Measurements from ENCODE around the gene SLC49A4. TPM values are rescaled to one million over a fixed set of nuclear protein-coding genes. Genes with fewer than 3 reads are reported as not detected.
A peak's percentile ranks its signal among the peaks of the same experiment; 100 is the strongest.

The SLC49A4 gene
- total RNA-seq, 1 donor: 30.0 TPM

DNA sequence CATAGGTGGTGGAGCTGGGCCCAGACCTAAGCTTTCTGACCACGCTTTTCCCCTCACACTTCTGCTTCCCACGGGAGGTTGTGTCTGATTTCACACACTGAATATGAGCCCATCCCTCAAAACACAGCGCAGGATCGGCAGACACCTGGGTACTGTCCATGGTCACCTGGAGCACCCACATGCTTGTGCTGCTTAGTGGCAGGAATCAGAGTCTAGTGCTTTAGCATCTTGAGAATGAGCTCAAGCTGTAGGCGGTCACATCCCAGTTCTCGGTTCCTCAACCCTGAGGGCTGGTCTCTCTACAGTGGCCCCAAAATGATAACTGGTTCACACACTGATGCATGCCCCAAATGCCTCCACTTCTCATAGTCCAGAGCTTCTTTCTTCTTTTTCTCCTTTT, 121.7 kb downstream of the SLC49A4 start:
- TF ChIP-seq, protein P1, sequence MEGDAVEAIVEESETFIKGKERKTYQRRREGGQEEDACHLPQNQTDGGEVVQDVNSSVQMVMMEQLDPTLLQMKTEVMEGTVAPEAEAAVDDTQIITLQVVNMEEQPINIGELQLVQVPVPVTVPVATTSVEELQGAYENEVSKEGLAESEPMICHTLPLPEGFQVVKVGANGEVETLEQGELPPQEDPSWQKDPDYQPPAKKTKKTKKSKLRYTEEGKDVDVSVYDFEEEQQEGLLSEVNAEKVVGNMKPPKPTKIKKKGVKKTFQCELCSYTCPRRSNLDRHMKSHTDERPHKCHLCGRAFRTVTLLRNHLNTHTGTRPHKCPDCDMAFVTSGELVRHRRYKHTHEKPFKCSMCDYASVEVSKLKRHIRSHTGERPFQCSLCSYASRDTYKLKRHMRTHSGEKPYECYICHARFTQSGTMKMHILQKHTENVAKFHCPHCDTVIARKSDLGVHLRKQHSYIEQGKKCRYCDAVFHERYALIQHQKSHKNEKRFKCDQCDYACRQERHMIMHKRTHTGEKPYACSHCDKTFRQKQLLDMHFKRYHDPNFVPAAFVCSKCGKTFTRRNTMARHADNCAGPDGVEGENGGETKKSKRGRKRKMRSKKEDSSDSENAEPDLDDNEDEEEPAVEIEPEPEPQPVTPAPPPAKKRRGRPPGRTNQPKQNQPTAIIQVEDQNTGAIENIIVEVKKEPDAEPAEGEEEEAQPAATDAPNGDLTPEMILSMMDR (IDR thresholded peaks at IDR 0.05; ENCODE audit: insufficient read depth, low read length): no peak

DNA sequence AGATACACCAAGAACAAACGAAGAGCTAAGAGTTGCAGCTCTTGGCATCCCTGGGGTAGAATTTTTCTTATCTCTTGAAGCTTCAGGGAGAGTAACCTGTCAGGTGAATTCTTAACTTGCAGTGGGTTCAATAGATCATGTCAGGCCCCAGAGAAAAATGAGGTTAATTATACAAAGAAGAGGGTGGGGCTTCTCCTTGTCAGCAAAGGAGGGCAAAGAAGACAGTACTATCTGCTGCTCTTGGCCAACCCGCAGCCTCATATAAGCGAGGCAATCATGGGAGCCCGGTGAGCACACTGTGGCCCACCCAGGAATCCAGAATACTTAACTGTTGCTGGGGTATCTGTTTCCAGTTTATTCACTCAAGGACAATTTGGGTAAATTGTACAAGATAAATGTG, 122.5 kb downstream of the SLC49A4 start:
- TF ChIP-seq, protein P1 (IDR thresholded peaks at IDR 0.05; ENCODE audit: insufficient read depth, low read length): no peak
- H3K4me3 ChIP-seq (ENCODE audit: low read depth, low read length): no peak overlapping the region
- no peak for DNase-seq (ENCODE audit: low read depth)

More for the DNA sequence above, 121.7 kb downstream of the SLC49A4 start:
- no peak overlapping the region for H3K4me3 ChIP-seq (ENCODE audit: low read depth, low read length)
- no peak for DNase-seq (ENCODE audit: low read depth)

DNA sequence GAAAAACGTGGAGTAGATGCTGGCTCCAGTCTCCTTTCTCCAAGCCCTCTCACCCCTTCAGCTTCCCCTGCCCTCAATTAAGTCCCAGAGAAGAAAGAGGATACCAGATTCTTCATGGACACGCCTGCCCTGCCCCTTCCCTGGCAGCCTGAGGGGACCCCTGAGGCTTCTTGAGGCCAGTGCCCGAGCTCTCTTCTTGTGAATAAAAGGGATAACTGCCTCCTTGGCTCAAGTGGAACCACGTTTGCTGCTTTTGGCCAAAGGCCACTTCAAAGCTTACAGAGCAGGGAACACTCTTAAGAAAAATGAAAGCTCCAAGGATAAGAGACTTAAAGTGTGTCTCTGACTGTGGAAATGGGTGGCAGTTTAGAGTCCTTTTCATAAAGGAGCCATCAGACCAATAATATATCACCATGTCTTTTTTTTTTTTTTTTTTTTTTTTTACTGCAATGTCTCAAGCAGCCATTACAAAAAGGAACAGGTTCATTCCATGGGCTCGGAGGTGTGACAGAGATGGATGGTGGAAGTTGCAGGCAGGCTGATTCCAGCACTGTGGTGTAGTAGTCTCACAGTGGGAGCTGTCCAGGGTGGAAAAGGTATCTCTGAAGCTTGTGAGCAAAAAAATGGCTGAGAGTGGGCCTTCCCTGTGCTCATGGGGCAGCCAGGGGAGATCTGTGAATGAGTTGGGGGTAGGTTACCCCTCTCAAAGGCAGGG, 123.9 kb downstream of the SLC49A4 start:
- H3K4me3 ChIP-seq (ENCODE audit: low read depth, low read length): no peak overlapping the region
- TF ChIP-seq, protein P1 (IDR thresholded peaks at IDR 0.05; ENCODE audit: insufficient read depth, low read length): no peak
- DNase-seq (ENCODE audit: low read depth): peak; percentile 37

DNA sequence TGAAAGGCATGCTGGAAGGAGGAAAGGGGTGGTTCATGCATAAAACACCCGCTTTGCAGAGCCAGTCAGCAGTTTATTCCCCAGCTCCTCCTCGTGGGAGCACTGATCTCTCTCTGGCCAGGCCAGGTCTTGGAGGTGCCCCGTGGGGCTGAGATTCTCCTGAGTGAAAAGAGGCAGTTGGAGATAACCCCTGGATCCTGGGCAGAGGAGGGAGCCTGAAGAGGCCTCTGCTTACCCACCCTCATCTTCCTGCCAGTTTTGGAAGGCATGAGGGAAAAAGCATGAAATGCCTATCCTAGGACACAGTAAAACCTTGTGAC, 124.4 kb downstream of the SLC49A4 start:
- no peak for DNase-seq (ENCODE audit: low read depth)
- TF ChIP-seq, protein P1 (IDR thresholded peaks at IDR 0.05; ENCODE audit: insufficient read depth, low read length): no peak
- no peak overlapping the region for H3K4me3 ChIP-seq (ENCODE audit: low read depth, low read length)

DNA sequence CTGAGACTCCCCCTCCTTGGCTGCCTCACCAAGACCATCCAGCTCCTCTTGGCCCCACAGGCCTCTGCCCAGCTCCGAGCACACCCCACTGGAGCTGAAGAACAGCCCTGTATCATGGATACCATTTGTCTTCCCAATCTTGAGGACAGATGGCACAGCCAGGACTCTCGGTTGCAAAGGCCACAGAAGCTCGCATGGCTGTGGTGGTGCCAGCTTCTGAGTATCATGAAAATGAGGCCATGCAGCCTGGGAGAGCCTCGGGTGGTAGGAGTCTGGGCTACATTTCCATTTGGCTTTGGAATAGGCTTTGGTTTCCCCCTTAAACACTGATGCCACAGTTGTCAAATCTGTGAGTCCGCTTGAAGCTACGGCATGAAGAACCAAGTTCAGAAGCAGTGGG, 126.1 kb downstream of the SLC49A4 start:
- TF ChIP-seq, protein P1 (IDR thresholded peaks at IDR 0.05; ENCODE audit: insufficient read depth, low read length): no peak
- no peak for DNase-seq (ENCODE audit: low read depth)
- no peak overlapping the region for H3K4me3 ChIP-seq (ENCODE audit: low read depth, low read length)

DNA sequence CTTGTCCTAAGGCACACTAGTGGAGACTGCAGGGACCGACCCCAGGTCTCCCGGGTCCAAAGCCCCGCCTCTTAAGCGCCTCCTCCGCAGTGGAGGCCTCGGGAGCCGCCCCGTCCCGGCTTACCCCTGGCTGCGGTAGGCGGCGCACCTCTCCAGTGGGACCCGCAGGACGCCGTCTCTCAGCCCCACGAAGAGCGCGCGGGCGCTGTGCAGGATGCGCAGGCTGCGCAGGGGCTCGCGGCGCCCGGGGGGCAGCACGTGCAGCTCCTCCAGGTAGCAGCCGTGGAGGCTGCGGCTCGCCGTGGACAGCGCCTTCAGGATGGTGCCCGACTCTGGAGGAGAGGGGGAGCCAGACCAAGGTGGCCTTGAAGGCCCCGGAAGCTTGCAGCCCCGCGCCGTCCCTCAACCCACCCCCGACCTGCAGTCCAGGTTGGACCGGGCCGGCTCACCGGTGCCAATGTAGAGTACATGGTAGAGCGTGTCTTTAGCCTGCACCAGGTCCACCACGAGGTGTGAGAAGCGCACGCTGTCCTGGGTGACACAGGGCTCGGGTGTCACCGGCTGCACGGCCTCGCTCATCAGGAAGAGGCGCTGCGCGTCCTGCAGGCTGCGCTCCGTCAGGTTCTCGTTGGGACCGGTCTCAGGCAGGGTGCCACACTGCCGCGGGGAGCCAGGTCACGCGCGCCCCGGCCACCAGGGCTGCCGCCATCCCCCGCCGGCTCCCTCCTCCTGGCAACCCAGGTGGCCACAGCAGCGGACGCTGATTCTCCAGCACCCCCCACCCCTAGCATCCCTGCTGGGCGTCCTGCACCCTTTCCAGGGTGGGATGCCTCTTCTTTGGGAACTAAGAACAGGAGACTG, 127.2 kb downstream of the SLC49A4 start:
- no peak for DNase-seq (ENCODE audit: low read depth)
- H3K4me3 ChIP-seq (ENCODE audit: low read depth, low read length): no peak overlapping the region
- TF ChIP-seq, protein P1 (IDR thresholded peaks at IDR 0.05; ENCODE audit: insufficient read depth, low read length): no peak

Data from fibroblast of the aortic adventitia (primary cell).